ENCODE data around the gene VTN. TPM values are rescaled to one million over a fixed set of nuclear protein-coding genes. Genes with fewer than 3 reads are reported as not detected.

The VTN gene
- total RNA-seq, 2 experiments from 2014 or later, result not detected

DNA sequence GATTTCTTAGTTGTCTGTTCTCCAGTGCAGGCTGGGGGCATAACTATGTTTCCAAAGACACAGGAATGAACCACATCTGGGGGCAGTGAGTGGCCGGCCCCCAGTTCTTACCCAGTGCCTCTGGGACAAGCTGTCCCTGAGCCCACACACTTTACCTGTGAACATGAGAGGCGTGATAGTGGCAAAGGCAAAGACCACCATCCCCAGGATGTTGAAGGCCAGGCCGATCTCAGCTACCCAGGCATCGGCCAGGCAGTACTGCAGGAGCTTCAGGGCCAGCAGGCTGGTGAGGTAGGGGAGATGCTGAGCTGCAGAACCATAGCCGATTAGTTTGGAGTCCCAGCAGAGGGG is 34.3 kb upstream of the VTN start:
- Mint-ChIP-seq H3K27ac (no peak overlapping the region), H3K36me3 (no peaks in the 10 kb centered on the region), H3K4me1 (ENCODE audit: low read depth) (peaks cover 13% of the 10 kb centered on the region), H3K4me3 (peak overlapping the region; percentile 27), H3K9me3 (no peaks in the 10 kb centered on the region), H3K27me3 (peaks cover 2% of the 10 kb centered on the region)
- DNase-seq, result no peak
- CTCF ChIA-PET, result interaction anchor here (0.9 to 5.3 kb wide), 5 partner anchors 10 to 154 kb away, joined by 3 to 26 read pairs (median 3); no protein-coding TSS in a partner anchor
- intact Hi-C loops (cut with micrococcal nuclease), result no loop called here
- POLR2A ChIA-PET, result no interaction called here

DNA sequence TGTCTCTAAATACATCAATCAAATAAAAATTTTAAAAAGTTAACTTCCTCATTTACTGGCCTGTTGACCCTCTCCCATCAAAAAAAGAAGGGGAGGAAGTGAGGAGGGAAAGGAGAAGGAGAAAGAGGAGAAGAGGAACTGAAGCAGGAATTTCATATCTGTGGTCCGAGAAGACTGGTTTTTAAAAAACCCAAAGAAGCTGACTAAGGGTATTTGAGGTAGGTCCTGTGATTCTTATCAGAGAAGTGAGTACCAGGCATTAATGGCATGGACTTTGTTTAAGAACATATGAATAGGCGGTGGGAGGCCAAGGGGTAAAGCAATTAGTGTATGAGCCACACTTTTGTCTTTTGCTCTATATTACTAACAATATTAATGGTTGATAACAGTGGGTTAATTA is 33.9 kb upstream of the VTN start:
- intact Hi-C loops (cut with micrococcal nuclease), result no loop called here
- Mint-ChIP-seq H3K27ac (no peak overlapping the region), H3K9me3 (no peaks in the 10 kb centered on the region), H3K27me3 (peaks cover 2% of the 10 kb centered on the region), H3K4me3 (no peak overlapping the region), H3K36me3 (no peaks in the 10 kb centered on the region), H3K4me1 (ENCODE audit: low read depth) (peaks cover 13% of the 10 kb centered on the region)
- CTCF ChIA-PET, result interaction anchor here (0.9 to 5.3 kb wide), 4 partner anchors 11 to 153 kb away, joined by 3 to 26 read pairs (median 3); no protein-coding TSS in a partner anchor
- POLR2A ChIA-PET, result no interaction called here
- no peak for DNase-seq

DNA sequence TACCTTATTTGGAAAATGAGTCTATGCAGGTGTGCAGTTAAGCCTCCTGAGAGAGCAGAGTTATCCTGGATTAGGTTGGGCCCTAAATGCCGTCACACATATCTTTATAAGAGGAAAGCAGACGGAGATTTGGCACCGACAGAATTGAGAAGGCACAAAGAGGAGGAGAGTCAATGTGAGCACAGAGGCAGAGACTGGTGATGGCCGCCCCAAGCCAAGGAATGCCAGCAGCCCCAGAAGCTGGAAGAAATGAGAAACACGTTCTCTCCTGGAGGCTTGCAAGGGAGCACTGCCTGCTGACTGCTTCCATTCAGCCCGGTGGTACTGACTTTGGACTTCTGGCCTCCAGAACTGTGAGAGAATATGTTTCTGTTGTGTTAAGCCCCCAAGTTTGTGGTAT is 32.7 kb upstream of the VTN start:
- H3K9me3 Mint-ChIP-seq, result no peaks in the 10 kb centered on the region
- CTCF ChIA-PET, result interaction anchor here (4.6 kb wide), 1 partner anchor 14 kb away, joined by 28 read pairs; no protein-coding TSS in a partner anchor
- POLR2A ChIA-PET, result no interaction called here
- peaks cover 13% of the 10 kb centered on the region for H3K4me1 Mint-ChIP-seq (ENCODE audit: low read depth)
- DNase-seq, result no peak
- no peak overlapping the region for H3K27ac Mint-ChIP-seq
- intact Hi-C loops (cut with micrococcal nuclease), result no loop called here
- H3K27me3 Mint-ChIP-seq, result peaks cover 2% of the 10 kb centered on the region
- no peak overlapping the region for H3K4me3 Mint-ChIP-seq
- peaks cover 4% of the 10 kb centered on the region for H3K36me3 Mint-ChIP-seq

DNA sequence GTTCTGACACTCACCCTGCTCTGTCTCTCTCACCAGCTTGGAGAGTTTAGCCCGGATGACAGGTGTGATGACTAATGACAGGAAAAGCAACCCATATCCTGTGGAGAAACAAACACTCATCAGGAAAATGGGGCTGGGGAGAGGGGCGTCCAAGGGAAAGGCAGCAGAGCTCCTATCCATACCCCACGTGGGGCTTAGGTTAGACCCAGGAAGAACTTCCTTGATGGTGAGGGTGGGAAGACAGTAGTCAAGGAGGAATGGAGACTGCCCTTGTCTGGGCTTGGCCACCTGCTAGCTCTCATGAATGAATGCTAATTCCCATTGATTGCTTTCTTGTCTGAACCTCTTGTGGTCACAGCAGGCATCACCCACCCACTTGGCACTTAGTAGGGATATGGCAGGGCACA is 32.1 kb upstream of the VTN start:
- H3K36me3 Mint-ChIP-seq, result peaks cover 7% of the 10 kb centered on the region
- intact Hi-C loops (cut with micrococcal nuclease), result no loop called here
- POLR2A ChIA-PET, result no interaction called here

DNA sequence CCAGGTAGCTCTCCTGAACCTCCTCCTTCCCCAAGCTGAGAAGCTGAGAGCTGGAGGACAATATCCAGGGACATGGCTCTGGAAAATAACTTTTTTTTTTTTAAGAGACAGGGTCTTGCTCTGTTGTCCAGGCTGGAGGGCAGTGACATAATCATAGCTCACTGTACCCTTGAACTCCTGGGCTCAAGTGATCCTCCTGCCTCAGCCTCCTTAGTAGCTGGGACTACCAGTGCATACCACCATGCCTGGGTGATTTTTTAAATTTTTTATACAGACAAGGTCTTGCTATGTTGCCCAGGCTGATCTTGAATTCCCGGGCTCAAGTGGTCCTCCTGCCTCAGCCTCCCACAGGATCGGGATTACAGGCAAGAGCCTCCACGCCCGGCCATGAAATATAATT is 29.7 kb upstream of the VTN start:
- peaks cover 6% of the 10 kb centered on the region for H3K4me1 Mint-ChIP-seq (ENCODE audit: low read depth)
- no peak overlapping the region for H3K4me3 Mint-ChIP-seq
- DNase-seq, result no peak
- no peak overlapping the region for H3K27ac Mint-ChIP-seq
- no peaks in the 10 kb centered on the region for H3K27me3 Mint-ChIP-seq
- peaks cover 7% of the 10 kb centered on the region for H3K36me3 Mint-ChIP-seq
- no peaks in the 10 kb centered on the region for H3K9me3 Mint-ChIP-seq
- ChIA-PET CTCF (interaction anchor here (0.7 to 4.6 kb wide), 3 partner anchors 9 to 17 kb away, joined by 3 to 28 read pairs (median 3); no protein-coding TSS in a partner anchor), POLR2A (no interaction called here)
- intact Hi-C loops (cut with micrococcal nuclease), result no loop called here

More for the DNA sequence above, 32.1 kb upstream of the VTN start:
- Mint-ChIP-seq H3K27me3 (peaks cover 2% of the 10 kb centered on the region), H3K4me3 (no peak overlapping the region), H3K4me1 (ENCODE audit: low read depth) (peaks cover 13% of the 10 kb centered on the region), H3K9me3 (no peaks in the 10 kb centered on the region), H3K27ac (no peak overlapping the region)
- DNase-seq, result no peak
- CTCF ChIA-PET, result interaction anchor here (4.6 kb wide), 1 partner anchor 14 kb away, joined by 28 read pairs; no protein-coding TSS in a partner anchor

DNA sequence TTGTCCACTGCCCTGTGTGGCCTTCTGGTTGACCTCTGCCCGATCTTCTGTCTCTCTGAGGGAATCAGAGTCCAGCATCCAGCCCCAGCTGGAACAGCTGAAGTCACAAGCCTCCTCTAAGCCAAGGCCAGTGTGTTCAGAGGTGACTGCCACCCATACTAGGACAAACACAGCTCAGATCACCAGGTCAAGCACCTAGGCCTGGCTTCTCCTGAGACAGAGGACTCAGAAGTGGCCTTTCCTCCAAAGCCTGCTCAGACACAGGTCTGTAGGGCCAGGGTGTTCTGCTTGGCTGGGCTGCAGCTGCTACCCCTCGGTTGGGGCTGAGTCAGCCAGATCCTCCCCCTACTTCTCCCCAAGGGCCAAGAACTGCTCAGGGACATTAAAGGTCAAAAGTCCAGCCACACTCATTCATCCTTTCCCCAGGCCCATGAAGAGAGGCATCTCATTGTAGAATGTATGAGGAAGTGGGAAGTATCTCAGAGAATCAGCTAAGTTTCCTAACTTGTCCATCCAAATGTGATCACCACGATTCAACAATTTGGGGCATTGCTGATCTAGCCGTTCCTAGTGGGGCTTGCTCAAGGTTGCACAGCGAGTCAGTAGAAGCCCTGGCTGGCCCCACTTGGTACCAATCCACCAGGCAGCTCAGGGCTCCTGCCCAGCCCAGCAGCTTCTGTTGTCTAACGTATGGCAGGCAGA is 28.3 kb upstream of the VTN start:
- POLR2A ChIA-PET, result interaction anchor here (0.6 to 1.9 kb wide), 2 partner anchors 14 to 66 kb away, joined by 3 to 6 read pairs; no protein-coding TSS in a partner anchor
- no peak overlapping the region for H3K27ac Mint-ChIP-seq

DNA sequence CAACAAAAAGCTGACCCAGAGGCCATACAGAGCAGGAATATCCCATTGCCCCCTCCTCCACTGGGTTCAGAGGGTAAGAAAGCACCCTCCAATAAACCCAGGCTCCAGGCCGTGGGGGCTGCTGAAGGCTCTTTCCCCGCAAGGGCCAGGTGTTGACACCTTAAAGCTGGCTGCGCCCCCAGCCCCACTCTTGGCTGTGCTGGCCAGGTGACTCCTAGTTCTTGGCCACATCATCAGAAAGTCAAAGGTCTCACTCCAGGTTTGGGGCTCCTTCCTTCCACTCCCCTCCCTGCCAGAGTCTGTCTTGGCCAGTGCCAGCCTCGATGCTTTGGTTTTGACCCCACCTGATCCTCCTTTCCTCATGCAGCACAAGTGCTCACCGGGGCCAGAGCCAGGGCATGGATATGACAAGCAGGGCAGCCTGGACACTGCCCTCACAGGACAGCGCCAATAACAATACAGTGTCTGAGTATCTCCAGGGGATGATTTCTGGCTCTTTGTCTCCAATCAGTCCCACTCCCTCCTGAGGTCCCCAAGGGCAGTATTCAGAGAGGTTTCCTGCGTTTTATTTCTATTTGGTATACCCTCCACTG is 27.7 kb upstream of the VTN start:
- Mint-ChIP-seq H3K27ac (no peak overlapping the region), H3K4me3 (no peak overlapping the region)
- CTCF ChIA-PET, result interaction anchor here (4.6 kb wide), 1 partner anchor 19 kb away, joined by 28 read pairs; no protein-coding TSS in a partner anchor

More for the DNA sequence above, 28.3 kb upstream of the VTN start:
- Mint-ChIP-seq H3K4me1 (ENCODE audit: low read depth) (peaks cover 6% of the 10 kb centered on the region), H3K4me3 (no peak overlapping the region), H3K36me3 (peaks cover 11% of the 10 kb centered on the region), H3K9me3 (no peaks in the 10 kb centered on the region), H3K27me3 (no peaks in the 10 kb centered on the region)
- intact Hi-C loops (cut with micrococcal nuclease), result no loop called here
- no peak for DNase-seq
- CTCF ChIA-PET, result interaction anchor here (4.6 kb wide), 1 partner anchor 18 kb away, joined by 28 read pairs; no protein-coding TSS in a partner anchor

DNA sequence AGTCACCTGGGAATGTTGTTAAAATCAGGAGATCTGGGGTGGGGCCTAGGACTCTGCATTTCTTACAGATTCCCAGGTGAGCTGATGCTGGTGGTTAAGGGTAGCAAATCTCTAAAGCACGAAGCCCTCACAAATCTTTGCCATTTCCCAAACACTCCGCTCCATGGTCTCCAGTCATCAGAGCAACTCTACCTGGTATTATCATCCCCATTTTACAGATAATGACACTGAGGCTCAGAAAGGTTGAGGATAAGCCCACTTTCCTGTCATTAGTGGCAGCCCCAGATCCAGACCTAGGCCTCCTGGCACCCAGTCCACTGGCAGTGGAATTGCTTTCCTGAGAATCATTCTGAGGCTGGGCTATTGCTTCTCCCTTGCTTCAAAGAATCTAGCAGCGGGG is 27.2 kb upstream of the VTN start:
- POLR2A ChIA-PET, result interaction anchor here (1.9 kb wide), 1 partner anchor 12 kb away, joined by 6 read pairs; no protein-coding TSS in a partner anchor
- CTCF ChIA-PET, result no interaction called here
- no peaks in the 10 kb centered on the region for H3K9me3 Mint-ChIP-seq
- H3K4me1 Mint-ChIP-seq (ENCODE audit: low read depth), result peaks cover 6% of the 10 kb centered on the region
- no peak for DNase-seq
- peaks cover 14% of the 10 kb centered on the region for H3K36me3 Mint-ChIP-seq
- H3K27me3 Mint-ChIP-seq, result no peaks in the 10 kb centered on the region
- intact Hi-C loops (cut with micrococcal nuclease), result no loop called here
- H3K4me3 Mint-ChIP-seq, result no peak overlapping the region
- no peak overlapping the region for H3K27ac Mint-ChIP-seq

More for the DNA sequence above, 27.7 kb upstream of the VTN start:
- no peaks in the 10 kb centered on the region for H3K27me3 Mint-ChIP-seq
- H3K36me3 Mint-ChIP-seq, result peaks cover 11% of the 10 kb centered on the region
- intact Hi-C loops (cut with micrococcal nuclease), result no loop called here
- POLR2A ChIA-PET, result interaction anchor here (0.6 to 1.9 kb wide), 2 partner anchors 13 to 65 kb away, joined by 3 to 6 read pairs; no protein-coding TSS in a partner anchor
- H3K4me1 Mint-ChIP-seq (ENCODE audit: low read depth), result peaks cover 6% of the 10 kb centered on the region
- DNase-seq, result no peak
- H3K9me3 Mint-ChIP-seq, result no peaks in the 10 kb centered on the region

DNA sequence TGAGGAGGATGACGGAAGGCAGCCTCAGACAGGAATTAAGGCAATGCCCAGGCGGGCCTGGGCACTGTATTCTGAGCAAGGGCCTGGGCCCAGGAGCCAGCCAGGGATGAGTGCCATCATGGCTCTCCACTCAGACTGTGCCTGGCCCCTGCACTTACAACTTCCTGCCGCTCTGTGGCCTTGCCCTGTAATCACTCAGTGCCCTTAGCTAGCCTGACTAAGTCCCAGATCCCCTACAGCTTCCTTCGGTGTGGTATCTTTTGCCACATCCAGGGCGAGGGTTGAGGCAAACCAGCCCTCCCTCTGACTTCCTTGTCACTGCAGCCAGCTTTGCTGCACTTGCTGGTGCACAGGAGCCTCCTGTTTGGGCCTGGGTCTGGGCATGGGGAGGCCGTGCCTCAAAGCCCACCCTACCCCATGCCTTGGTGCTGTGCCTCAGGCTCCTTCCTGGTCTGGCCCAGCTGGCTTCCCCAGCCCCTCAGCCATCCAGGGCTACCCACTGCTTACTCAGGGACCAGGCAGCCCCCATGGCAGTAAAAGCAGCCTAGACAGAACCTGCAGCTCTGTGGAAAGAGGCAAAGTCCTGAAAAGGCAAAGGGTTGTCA is 26.6 kb upstream of the VTN start:
- intact Hi-C loops (cut with micrococcal nuclease), result no loop called here
- H3K9me3 Mint-ChIP-seq, result no peaks in the 10 kb centered on the region
- H3K36me3 Mint-ChIP-seq, result peaks cover 14% of the 10 kb centered on the region
- peaks cover under 1% of the 10 kb centered on the region for H3K4me1 Mint-ChIP-seq (ENCODE audit: low read depth)
- DNase-seq, result no peak
- ChIA-PET POLR2A (no interaction called here), CTCF (no interaction called here)
- H3K27me3 Mint-ChIP-seq, result no peaks in the 10 kb centered on the region
- no peak overlapping the region for H3K27ac Mint-ChIP-seq
- no peak overlapping the region for H3K4me3 Mint-ChIP-seq

DNA sequence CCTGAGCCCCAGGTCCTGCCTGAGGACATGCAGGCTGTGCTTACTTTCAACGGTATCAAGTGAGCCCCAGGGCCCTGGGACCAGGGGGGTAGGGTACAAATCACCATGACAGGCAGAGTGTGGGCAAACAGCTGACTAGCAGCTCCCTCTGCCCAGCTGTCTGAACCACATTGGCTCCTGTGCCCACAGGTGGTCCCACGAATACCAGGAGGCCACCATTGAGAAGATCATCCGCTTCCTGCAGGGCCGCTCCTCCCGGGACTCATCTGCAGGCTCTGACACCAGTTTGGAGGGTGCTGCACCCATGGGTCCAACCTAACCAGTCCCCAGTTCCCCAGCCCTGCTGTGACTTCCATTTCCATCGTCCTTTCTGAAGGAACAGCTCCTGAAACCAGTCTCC is 25.9 kb upstream of the VTN start:
- Mint-ChIP-seq H3K36me3 (peaks cover 20% of the 10 kb centered on the region), H3K27ac (no peak overlapping the region), H3K27me3 (no peaks in the 10 kb centered on the region), H3K9me3 (no peaks in the 10 kb centered on the region), H3K4me3 (no peak overlapping the region), H3K4me1 (ENCODE audit: low read depth) (no peaks in the 10 kb centered on the region)
- POLR2A ChIA-PET, result no interaction called here
- DNase-seq, result no peak
- intact Hi-C loops (cut with micrococcal nuclease), result no loop called here
- CTCF ChIA-PET, result no interaction called here

DNA sequence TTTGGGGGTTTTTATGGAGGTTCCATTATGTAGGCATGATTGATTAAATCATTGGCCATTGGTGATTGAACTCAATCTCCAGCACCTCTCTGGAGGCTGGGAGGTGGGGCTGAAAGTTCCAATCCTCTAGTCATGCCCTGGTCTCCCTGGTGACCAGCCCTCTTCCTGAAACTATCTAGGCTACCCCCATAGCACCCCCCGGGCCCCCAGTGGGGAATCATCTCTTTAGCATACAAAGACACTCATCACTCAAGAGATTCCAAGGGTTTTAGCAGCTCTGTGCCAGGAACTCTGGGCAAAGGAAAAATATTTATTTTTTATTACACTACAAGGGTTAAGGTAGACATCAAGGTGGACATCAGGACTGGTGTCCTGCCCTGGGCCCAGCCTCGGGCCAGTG is 25.3 kb upstream of the VTN start:
- peaks cover 25% of the 10 kb centered on the region for H3K36me3 Mint-ChIP-seq
- H3K27me3 Mint-ChIP-seq, result no peaks in the 10 kb centered on the region
- no peak for DNase-seq
- intact Hi-C loops (cut with micrococcal nuclease), result no loop called here
- ChIA-PET CTCF (interaction anchor here (2.3 kb wide), 1 partner anchor 21 kb away, joined by 6 read pairs; no protein-coding TSS in a partner anchor), POLR2A (no interaction called here)
- H3K27ac Mint-ChIP-seq, result no peak overlapping the region
- no peaks in the 10 kb centered on the region for H3K4me1 Mint-ChIP-seq (ENCODE audit: low read depth)
- H3K9me3 Mint-ChIP-seq, result no peaks in the 10 kb centered on the region
- no peak overlapping the region for H3K4me3 Mint-ChIP-seq

DNA sequence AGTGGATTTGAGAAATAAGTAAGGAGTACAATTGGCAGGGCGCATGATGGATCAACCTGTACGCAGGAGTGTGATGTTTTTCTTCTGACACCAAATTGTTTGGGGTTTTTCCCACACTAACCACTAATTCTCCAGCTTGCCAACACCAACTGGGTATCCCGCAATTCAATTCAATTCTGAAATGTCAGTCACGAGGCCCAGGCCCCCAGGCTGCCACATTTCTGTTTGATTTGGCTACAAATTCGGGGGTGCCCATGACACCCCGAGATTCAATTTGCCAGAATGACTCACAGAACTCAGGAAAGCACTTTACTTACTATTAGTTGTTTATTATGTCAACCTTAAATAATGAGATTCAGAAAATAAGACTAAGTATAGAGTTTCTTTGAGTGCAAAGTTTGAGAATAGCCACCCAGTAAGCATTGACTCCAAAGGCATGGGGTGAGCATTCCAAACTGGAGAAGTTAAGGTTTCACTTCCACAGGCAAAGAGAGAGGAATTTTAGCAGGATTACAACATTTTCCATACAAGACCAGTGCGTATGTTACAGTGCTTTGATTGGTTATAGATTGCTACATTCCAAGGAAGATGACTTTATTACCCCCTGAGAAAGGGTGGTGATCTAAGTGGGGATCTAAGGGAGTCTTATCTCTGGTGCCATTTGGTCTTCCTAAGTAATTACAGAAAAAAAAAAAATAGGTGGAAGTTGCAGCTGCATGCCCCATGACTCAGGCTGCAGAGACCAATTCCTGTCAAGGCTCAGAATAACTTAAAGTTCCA is 24.4 kb upstream of the VTN start:
- Mint-ChIP-seq H3K9me3 (no peaks in the 10 kb centered on the region), H3K4me3 (no peak overlapping the region), H3K27me3 (no peaks in the 10 kb centered on the region), H3K4me1 (ENCODE audit: low read depth) (no peaks in the 10 kb centered on the region), H3K27ac (no peak overlapping the region), H3K36me3 (peaks cover 32% of the 10 kb centered on the region)
- POLR2A ChIA-PET, result no interaction called here
- DNase-seq, result no peak
- intact Hi-C loops (cut with micrococcal nuclease), result no loop called here
- CTCF ChIA-PET, result interaction anchor here (2.3 kb wide), 1 partner anchor 22 kb away, joined by 6 read pairs; no protein-coding TSS in a partner anchor
